Cardiac muscle cell (in vitro differentiated cells and primary cell): ENCODE measurements around the gene BMPR1B. TPM values are rescaled to one million over a fixed set of nuclear protein-coding genes. Genes with fewer than 3 reads are reported as not detected.
A peak's percentile ranks its signal among the peaks of the same experiment; 100 is the strongest.

ENCODE experiments used
- DNase-seq, 2 donors: peaks; one replicate each; pipeline versions ENCODE4 v3.0.0 to v3.0.0-alpha.2; 2010 to 2017; ENCODE audit warnings: low read depth in 1 of 2, low spot score in 1 of 2
- H3K27ac ChIP-seq: fragments of 200-600 bp; sonication (generic); 2 replicates; pipeline ENCODE4 v1.5.1; 2016
- H3K27me3 ChIP-seq: fragments of 200-600 bp; sonication (generic); 2 replicates; pipeline ENCODE4 v1.6.0; 2016; ENCODE audit warnings: control low read depth
- H3K36me3 ChIP-seq: fragments of 200-600 bp; sonication (generic); 2 replicates; pipeline ENCODE4 v1.5.1; 2016; ENCODE audit warnings: control low read depth
- H3K4me1 ChIP-seq: fragments of 200-600 bp; sonication (generic); 2 replicates; pipeline ENCODE4 v1.8.1; 2017; ENCODE audit warnings: low read depth, mild to moderate bottlenecking, mixed run types
- H3K4me3 ChIP-seq: fragments of 200-600 bp; sonication (generic); 2 replicates; pipeline ENCODE4 v1.5.1; 2016; ENCODE audit warnings: mild to moderate bottlenecking
- H3K9me3 ChIP-seq: fragments of 200-600 bp; sonication (generic); 2 replicates; pipeline ENCODE4 v1.5.1; 2017; ENCODE audit warnings: low read depth, mild to moderate bottlenecking, control low read depth
- CTCF ChIP-seq: IDR thresholded peaks from 2 replicates; pipeline ENCODE4 v1.5.1; 2012; ENCODE audit warnings: low read depth, mild to moderate bottlenecking, low read length
- polyA plus RNA-seq: library from polyadenylated mRNA; unstranded; fragments of >200 nt; fragmentation: Nextera tagmentation; extraction: Ambion mirVana; gene quantifications from 2 replicates; pipeline ENCODE4 v1.2.1, GENCODE V29; 2016
- total RNA-seq: library from RNA; depleted of rRNA; stranded (reverse); fragments of >200 nt; gene quantifications from 2 replicates; pipeline ENCODE4 v1.2.3, GENCODE V29; 2016

BMPR1B gene
- total and polyA plus RNA-seq, 2 experiments from 2014 or later: 0.53 to 1.8 TPM

- H3K36me3 ChIP-seq: no peaks in the 10 kb centered on the region
- no peak for TF ChIP-seq CTCF
- H3K4me1 ChIP-seq: no peaks in the 10 kb centered on the region
- no peaks in the 10 kb centered on the region for H3K27me3 ChIP-seq
- H3K4me3 ChIP-seq: no peak overlapping the region
- DNase-seq: no peak
- H3K27ac ChIP-seq: no peak overlapping the region
- no peaks in the 10 kb centered on the region for H3K9me3 ChIP-seq
Observed at GRCh38 chr4:94940520-94940908, 182.8 kb downstream of the BMPR1B start.

- no peak for TF ChIP-seq CTCF
- DNase-seq: no peak
- Histone ChIP-seq H3K4me1 (no peaks in the 10 kb centered on the region), H3K36me3 (no peaks in the 10 kb centered on the region), H3K27ac (no peak overlapping the region), H3K27me3 (no peaks in the 10 kb centered on the region), H3K4me3 (no peak overlapping the region), H3K9me3 (no peaks in the 10 kb centered on the region)
Observed at GRCh38 chr4:94941706-94942105, 184.0 kb downstream of the BMPR1B start.

GRCh38 chr4:94944726-94945125 lies 187.0 kb downstream of the BMPR1B start:
- no peak overlapping the region for H3K4me3 ChIP-seq
- no peaks in the 10 kb centered on the region for H3K4me1 ChIP-seq
- H3K27me3 ChIP-seq: no peaks in the 10 kb centered on the region
- no peak for TF ChIP-seq CTCF
- no peaks in the 10 kb centered on the region for H3K9me3 ChIP-seq
- H3K36me3 ChIP-seq: no peaks in the 10 kb centered on the region
- no peak for DNase-seq
- H3K27ac ChIP-seq: no peak overlapping the region

GRCh38 chr4:94947681-94948108 lies 189.9 kb downstream of the BMPR1B start:
- no peaks in the 10 kb centered on the region for H3K36me3 ChIP-seq
- H3K4me3 ChIP-seq: no peak overlapping the region
- H3K9me3 ChIP-seq: no peaks in the 10 kb centered on the region
- TF ChIP-seq CTCF: no peak
- H3K27ac ChIP-seq: no peak overlapping the region
- DNase-seq: no peak
- no peaks in the 10 kb centered on the region for H3K4me1 ChIP-seq
- no peaks in the 10 kb centered on the region for H3K27me3 ChIP-seq

- Histone ChIP-seq H3K9me3 (no peaks in the 10 kb centered on the region), H3K36me3 (no peaks in the 10 kb centered on the region), H3K4me1 (no peaks in the 10 kb centered on the region), H3K4me3 (no peak overlapping the region), H3K27me3 (no peaks in the 10 kb centered on the region), H3K27ac (no peak overlapping the region)
- no peak for DNase-seq
- TF ChIP-seq CTCF: no peak
Observed at GRCh38 chr4:94954251-94954650, 196.5 kb downstream of the BMPR1B start.

GRCh38 chr4:94957030-94957429 lies 199.3 kb downstream of the BMPR1B start:
- no peaks in the 10 kb centered on the region for H3K9me3 ChIP-seq
- no peaks in the 10 kb centered on the region for H3K36me3 ChIP-seq
- DNase-seq: peak in 1 of 2 donors; percentile 7
- TF ChIP-seq CTCF: no peak
- no peaks in the 10 kb centered on the region for H3K27me3 ChIP-seq
- H3K4me1 ChIP-seq: no peaks in the 10 kb centered on the region
- H3K4me3 ChIP-seq: no peak overlapping the region
- no peak overlapping the region for H3K27ac ChIP-seq
